SH-SY5Y (cell line): Measurements from ENCODE around the gene VAV1.

ENCODE experiments used
- GATA2 ChIP-seq: IDR thresholded peaks from 2 replicates; pipeline ENCODE4 v1.6.1; 2011; ENCODE audit warnings: mild to moderate bottlenecking, low read depth, low read length
- GATA3 ChIP-seq: IDR thresholded peaks from 2 replicates; pipeline ENCODE4 v1.6.1; 2011; ENCODE audit warnings: low read depth, mild to moderate bottlenecking, low read length, moderate library complexity

DNA sequence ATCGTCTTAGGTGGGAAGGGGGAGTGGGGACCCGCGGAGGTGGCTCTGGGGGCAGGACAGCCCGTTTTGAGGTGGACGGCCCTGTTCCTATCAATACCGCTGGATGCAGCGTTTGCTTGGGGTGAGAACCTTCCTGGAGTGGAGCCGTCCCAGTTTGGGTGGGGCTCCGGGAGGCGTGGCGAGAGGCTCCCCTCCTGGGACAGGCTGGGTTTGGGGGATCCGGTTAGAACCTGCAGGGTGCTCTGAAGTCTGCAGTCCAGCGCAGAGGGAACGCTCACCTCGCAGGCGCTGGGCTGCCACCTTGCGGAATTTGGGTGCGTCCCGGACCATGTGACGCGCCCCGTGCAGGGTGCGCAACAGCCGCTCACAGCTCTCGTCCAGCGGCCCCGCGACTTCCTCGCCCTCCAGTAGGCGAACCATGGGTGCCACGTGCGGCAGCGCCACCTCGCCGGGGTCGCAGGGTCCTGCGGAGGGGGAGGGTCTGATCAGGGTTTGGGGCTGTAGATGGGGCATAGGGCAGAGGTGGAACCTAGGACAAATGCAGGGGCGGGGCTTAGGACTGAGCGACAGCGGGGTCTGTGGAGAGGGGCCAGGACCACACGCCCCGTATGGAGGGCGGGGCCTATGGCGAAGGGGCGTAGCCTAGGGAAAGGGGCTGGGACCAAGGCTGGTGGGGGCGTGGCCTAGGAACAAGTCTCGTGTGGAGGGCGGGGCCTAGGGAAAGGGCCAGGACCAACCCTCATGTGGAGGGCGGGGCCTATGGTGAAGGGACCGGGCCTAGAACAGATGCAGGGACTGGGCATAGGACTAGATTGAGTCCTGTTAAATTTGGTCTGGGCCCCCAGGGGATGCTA, 19.1 kb upstream of the VAV1 start:
- no peak for TF ChIP-seq GATA2
- TF ChIP-seq GATA3, result no peak
